ENCODE measurements around the gene LRRFIP1. TPM values are rescaled to one million over a fixed set of nuclear protein-coding genes. Genes with fewer than 3 reads are reported as not detected.

The LRRFIP1 gene
- total and polyA plus RNA-seq, 8 donors, result 18.4 to 55.0 (median 31.7) TPM

GRCh38 chr2:237797253-237797652 lies 169.9 kb downstream of the LRRFIP1 start:
- intact Hi-C loops (cut with DNase I), result no loop called here

GRCh38 chr2:237798236-237799059 lies 171.1 kb downstream of the LRRFIP1 start, which contains the start of gene RBM44:
RBM44 (plus strand) TSS chr2:237798779; CDS start chr2:237813610, 14,831 bp downstream.
- no peak for FAIRE-seq
- no peaks in the 10 kb centered on the region for H3K27me3 ChIP-seq

More at GRCh38 chr2:237797253-237797652, 169.9 kb downstream of the LRRFIP1 start:
- H3K4me1 ChIP-seq, result no peaks in the 10 kb centered on the region
- no peaks in the 10 kb centered on the region for H3K27me3 ChIP-seq
- no peaks in the 10 kb centered on the region for H3K9me3 ChIP-seq
- FAIRE-seq (no peak), ATAC-seq (no peak), DNase-seq (no peak)
- no peak for TF ChIP-seq CTCF (IDR thresholded peaks at IDR 0.05)
- no peak overlapping the region for H3K27ac ChIP-seq
- no peaks in the 10 kb centered on the region for H3K36me3 ChIP-seq
- 87 to 98% methylated on average over 3 of the region's 3 CpGs for WGBS, 2 donors
- no peak overlapping the region for H3K4me3 ChIP-seq

GRCh38 chr2:237799060-237799428 lies 171.7 kb downstream of the LRRFIP1 start:
- Histone ChIP-seq H3K9me3 (no peaks in the 10 kb centered on the region), H3K27ac (no peak overlapping the region), H3K4me3 (no peak overlapping the region), H3K36me3 (no peaks in the 10 kb centered on the region), H3K27me3 (no peaks in the 10 kb centered on the region), H3K4me1 (no peaks in the 10 kb centered on the region)
- WGBS, 2 donors, result 85 to 91% methylated on average over 31 to 34 of the region's 34 CpGs
- FAIRE-seq (no peak), ATAC-seq (no peak), DNase-seq (no peak)
- no peak for TF ChIP-seq CTCF (IDR thresholded peaks at IDR 0.05)
- intact Hi-C loops (cut with DNase I), result no loop called here

More at GRCh38 chr2:237798236-237799059, 171.1 kb downstream of the LRRFIP1 start, which contains the start of gene RBM44:
- intact Hi-C loops (cut with DNase I), result no loop called here
- no peaks in the 10 kb centered on the region for H3K4me1 ChIP-seq
- no peak within 1 kb of the TSS for H3K4me3 ChIP-seq
- DNase-seq, result no peak
- TF ChIP-seq CTCF (IDR thresholded peaks at IDR 0.05), result no peak
- no peaks in the 10 kb centered on the region for H3K9me3 ChIP-seq
- H3K36me3 ChIP-seq, result no peaks in the 10 kb centered on the region
- WGBS, 2 donors, result 64 to 77% methylated on average over 79 to 84 of the region's 84 CpGs
- ATAC-seq, result no peak
- H3K27ac ChIP-seq, result no peak within 1 kb of the TSS

- Histone ChIP-seq H3K9me3 (no peaks in the 10 kb centered on the region), H3K4me3 (no peak overlapping the region), H3K27me3 (no peaks in the 10 kb centered on the region), H3K4me1 (no peaks in the 10 kb centered on the region), H3K27ac (no peak overlapping the region), H3K36me3 (no peaks in the 10 kb centered on the region)
- intact Hi-C loops (cut with DNase I), result no loop called here
- no peak for FAIRE-seq
- DNase-seq, result no peak
- no peak for TF ChIP-seq CTCF (IDR thresholded peaks at IDR 0.05)
- ATAC-seq, result no peak
- 93 to 96% methylated on average over 2 of the region's 2 CpGs for WGBS, 2 donors
Observed at GRCh38 chr2:237801466-237801865, 174.1 kb downstream of the LRRFIP1 start.

- intact Hi-C loops (cut with DNase I), result no loop called here
Observed at GRCh38 chr2:237806334-237806733, 178.9 kb downstream of the LRRFIP1 start.

More at GRCh38 chr2:237806334-237806733, 178.9 kb downstream of the LRRFIP1 start:
- ATAC-seq (no peak), DNase-seq (no peak), FAIRE-seq (no peak)
- Histone ChIP-seq H3K36me3 (no peaks in the 10 kb centered on the region), H3K27me3 (no peaks in the 10 kb centered on the region), H3K4me1 (no peaks in the 10 kb centered on the region), H3K9me3 (no peaks in the 10 kb centered on the region), H3K4me3 (no peak overlapping the region), H3K27ac (no peak overlapping the region)
- no peak for TF ChIP-seq CTCF (IDR thresholded peaks at IDR 0.05)
- 59 to 65% methylated on average over 2 of the region's 2 CpGs for WGBS, 2 donors

Data from pancreas (tissue), 10 donors.